Bone marrow (tissue), 2 donors: ENCODE data around the gene GCKR.

Experiments used
- DNase-seq, 2 donors: peaks; one replicate each; lab custom pipeline; 2025; lab: John Stamatoyannopoulos, UW

Gene GCKR

GRCh38 chr2:27572998-27573429 lies 76.4 kb downstream of the GCKR start:
- DNase-seq, result no peak
